Measurements from ENCODE around the gene VTN.

Gene VTN

DNA sequence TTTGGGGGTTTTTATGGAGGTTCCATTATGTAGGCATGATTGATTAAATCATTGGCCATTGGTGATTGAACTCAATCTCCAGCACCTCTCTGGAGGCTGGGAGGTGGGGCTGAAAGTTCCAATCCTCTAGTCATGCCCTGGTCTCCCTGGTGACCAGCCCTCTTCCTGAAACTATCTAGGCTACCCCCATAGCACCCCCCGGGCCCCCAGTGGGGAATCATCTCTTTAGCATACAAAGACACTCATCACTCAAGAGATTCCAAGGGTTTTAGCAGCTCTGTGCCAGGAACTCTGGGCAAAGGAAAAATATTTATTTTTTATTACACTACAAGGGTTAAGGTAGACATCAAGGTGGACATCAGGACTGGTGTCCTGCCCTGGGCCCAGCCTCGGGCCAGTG lies 25.3 kb upstream of the VTN start:
- no peak for DNase-seq

DNA sequence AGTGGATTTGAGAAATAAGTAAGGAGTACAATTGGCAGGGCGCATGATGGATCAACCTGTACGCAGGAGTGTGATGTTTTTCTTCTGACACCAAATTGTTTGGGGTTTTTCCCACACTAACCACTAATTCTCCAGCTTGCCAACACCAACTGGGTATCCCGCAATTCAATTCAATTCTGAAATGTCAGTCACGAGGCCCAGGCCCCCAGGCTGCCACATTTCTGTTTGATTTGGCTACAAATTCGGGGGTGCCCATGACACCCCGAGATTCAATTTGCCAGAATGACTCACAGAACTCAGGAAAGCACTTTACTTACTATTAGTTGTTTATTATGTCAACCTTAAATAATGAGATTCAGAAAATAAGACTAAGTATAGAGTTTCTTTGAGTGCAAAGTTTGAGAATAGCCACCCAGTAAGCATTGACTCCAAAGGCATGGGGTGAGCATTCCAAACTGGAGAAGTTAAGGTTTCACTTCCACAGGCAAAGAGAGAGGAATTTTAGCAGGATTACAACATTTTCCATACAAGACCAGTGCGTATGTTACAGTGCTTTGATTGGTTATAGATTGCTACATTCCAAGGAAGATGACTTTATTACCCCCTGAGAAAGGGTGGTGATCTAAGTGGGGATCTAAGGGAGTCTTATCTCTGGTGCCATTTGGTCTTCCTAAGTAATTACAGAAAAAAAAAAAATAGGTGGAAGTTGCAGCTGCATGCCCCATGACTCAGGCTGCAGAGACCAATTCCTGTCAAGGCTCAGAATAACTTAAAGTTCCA lies 24.4 kb upstream of the VTN start:
- no peak for DNase-seq

GRCh38 chr17:28392491-28392890 lies 22.4 kb upstream of the VTN start:
- DNase-seq = no peak

DNA sequence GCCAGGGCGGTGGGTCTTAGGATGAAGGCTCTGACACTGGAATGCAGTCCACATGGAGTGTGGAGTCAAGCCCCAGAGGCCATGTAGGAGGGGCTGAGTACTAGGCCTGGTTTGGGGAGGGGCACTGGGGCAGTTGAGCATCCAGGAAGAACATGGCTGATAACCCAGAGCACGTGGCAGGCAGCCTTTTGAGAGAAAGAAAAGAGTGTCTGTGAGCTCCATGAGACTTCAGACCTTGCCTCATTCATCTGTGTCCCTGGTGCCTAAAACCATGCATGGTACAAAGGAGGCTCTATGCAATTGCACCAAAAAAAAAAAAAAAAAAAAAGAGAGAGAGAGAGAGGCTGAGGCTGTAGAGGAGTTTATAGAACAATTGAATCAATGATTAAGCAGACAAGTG lies 21.3 kb upstream of the VTN start:
- no peak for DNase-seq

DNA sequence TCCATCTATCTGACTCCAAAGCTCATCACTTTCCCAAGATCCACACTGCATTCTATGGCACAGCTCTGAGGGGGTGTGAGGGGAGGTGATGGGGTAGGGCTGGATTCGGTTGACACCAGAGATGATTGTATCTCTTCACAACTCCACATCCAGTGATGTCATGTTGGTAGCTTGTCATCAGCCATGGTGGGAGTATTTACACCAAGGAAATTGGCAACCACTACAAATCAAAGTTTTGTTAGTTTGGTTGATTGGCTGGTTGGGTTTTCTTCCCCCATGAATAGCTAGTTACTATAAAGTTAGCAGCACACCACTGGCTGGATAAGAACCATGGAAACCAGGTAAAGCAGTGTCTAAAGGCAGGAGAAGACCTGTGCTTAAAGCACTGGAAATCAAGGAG lies 20.9 kb upstream of the VTN start:
- DNase-seq = no peak

DNA sequence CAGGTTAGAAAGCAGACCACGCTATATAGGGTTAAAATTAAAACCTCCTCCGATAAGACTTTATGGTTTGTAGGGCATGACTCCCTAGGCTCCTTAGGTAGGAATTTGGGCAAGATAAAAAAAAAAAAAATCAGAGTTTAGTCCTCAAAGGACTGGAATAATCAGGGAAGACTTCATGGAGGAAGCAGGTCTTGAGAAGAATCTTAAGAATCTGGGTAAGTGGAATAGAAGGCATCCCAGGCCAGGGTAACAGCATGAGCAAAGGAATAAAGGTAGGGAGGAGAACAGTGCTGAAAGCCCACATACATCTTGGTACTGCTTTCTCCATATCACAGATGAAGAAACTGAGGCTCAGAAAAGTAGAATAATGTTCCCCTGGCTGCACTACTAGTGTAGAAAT lies 20.5 kb upstream of the VTN start:
- no peak for DNase-seq

DNA sequence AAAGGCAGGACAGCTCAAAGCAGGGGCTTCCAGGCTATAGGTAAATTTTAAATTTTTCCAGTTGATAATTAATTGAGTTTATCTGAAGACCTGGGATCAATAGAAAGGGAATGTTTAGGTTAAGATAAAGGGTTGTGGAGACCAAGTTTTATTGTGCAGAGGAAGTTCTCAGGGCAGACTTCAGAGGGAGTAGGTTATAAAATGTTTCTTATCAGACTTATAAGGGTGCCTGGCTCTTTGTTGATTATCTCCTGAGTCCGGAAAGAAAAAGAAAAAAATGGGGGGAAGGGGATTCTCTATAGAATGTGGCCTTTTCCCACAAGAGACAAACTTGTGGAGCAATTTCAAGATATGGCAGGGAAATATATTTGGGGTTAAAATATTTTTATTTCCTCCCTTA lies 20.0 kb upstream of the VTN start:
- DNase-seq = no peak

DNA sequence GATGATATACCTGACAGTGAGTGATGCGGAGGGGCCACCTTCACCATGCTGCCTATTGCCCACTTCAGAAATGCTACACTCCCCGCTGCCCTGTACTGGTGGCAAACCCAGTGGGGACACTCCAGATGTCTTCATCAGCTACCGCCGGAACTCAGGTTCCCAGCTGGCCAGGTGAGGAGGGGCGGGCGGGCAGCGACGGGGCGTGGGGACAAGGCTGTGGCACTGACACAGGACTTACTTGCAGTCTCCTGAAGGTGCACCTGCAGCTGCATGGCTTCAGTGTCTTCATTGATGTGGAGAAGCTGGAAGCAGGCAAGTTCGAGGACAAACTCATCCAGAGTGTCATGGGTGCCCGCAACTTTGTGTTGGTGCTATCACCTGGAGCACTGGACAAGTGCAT lies 18.0 kb upstream of the VTN start:
- DNase-seq = no peak

DNA sequence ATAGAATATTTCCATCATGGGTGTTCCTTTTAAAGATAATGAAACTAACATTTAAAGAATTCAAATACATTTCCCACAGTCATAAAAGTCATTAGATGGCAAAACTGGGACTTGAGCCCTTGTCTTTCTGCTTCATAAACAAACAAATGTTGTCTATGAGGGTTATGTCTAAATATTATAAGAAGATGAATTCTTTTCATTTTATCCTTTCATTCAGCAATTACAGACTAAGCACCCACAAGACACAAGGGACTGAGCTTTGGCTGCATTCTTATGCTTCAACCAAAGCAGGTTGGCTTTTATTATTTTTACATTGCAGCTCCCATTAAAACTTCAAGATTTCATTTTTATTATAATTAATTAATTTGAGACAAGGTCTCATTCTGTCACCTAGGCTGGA lies 16.3 kb upstream of the VTN start:
- DNase-seq = no peak

- no peak for DNase-seq
These were observed 15.3 kb upstream of the VTN start for GRCh38 chr17:28385406-28385805.

GRCh38 chr17:28385037-28385400 lies 14.9 kb upstream of the VTN start:
- no peak for DNase-seq

- no peak for DNase-seq
These were observed 14.4 kb upstream of the VTN start for GRCh38 chr17:28384281-28385036.

- DNase-seq = no peak
These were observed 11.2 kb upstream of the VTN start for GRCh38 chr17:28381141-28381825.

DNA sequence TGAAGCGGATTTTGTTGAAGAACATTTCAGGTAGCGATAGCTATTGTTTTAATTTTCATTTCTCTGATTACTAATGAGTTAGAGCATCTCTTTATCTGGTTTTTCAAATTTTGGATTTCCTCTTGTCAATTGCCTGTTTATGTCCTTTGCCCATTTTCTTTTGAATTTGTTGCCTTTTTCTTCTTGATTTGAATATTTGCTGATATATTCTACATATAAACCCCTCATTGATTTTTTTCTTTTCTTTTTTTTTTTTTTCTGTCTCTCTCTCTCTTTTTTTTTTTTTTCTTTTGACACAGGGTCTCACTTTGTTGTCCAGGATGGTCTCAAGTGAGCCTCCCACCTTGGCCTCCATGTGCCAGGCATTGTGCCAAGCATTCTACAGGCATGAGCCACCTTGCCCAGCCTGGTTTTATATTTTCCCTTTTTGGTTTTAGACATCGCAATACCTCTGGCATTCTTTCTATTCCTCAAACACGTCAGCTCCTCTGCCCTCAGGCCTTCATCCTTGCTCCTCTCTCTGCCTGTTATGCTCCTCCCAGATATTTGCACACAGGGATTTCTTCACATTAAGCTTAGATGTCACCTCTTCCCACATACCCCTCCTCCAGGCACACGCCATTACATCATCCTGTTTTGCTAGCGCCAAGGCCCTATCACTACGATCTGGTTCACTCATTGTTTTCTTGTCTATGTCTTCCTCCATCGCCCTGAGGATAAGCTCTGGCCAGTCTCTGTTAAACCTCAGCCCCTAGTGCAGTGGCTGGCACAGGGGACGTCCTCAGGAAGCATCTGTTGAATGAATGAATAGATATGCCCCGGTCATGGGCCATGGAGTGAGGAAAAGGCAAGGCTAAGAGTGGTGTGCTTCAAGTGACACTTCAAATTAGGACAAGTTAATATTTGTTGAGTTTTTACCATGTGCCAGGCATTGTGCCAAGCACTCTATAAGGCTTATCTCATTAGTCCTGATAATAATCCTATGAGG lies 10.0 kb upstream of the VTN start:
- no peak for DNase-seq

DNA sequence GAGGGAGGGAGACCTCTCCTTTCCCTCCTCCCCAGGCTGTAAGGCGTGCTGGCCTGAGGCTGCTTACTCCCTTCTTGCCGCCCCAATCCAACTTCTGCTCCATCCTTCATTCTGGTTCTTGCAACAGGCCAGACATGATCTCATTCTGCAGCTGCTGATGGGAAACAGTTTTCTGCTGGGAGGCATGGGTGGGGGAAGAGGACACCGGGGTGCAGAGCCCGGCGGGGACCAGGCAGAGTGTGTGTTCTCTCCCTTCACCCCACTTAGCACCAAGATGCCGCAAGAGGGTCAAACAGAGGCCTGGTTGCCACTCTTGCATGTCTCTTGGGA lies 2.8 kb upstream of the VTN start:
- no peak for DNase-seq

DNA sequence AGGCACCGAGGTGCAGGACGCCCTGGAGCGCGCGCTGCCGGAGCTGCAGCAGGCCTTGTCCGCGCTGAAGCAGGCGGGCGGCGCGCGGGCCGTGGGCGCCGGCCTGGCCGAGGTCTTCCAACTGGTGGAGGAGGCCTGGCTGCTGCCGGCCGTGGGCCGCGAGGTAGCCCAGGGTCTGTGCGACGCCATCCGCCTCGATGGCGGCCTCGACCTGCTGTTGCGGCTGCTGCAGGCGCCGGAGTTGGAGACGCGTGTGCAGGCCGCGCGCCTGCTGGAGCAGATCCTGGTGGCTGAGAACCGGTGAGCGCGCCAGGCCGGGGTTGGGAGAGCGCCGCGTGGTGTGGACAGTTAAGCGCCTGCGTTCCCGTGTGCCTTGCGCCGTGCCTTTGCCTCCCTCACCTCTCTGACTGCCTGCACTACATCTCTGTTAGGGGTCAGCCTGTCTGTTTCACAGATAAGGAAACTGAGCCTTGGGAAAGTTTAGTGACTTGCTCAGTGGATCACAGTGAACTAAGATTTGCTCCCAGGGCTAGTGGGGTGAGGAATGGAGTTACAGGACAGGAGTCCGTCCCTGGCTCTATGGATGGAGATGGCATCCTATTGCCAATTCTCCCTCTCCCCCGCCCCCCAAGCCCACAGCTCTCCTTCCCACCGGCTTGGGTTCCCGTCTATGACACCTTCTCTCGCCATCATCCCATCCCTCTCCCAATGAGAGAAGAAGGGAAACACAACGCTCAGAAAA lies 2.3 kb upstream of the VTN start:
- DNase-seq = no peak

- DNase-seq = no peak
These were observed 1.4 kb upstream of the VTN start, which contains the start of gene SARM1 for GRCh38 chr17:28371245-28372202. Gene SARM1, plus strand, starts transcription at chr17:28371694. Its CDS starts 339 bp downstream, at chr17:28372033.

- DNase-seq = no peak
These were observed 617 bp upstream of the VTN start for GRCh38 chr17:28370744-28371103.

DNA sequence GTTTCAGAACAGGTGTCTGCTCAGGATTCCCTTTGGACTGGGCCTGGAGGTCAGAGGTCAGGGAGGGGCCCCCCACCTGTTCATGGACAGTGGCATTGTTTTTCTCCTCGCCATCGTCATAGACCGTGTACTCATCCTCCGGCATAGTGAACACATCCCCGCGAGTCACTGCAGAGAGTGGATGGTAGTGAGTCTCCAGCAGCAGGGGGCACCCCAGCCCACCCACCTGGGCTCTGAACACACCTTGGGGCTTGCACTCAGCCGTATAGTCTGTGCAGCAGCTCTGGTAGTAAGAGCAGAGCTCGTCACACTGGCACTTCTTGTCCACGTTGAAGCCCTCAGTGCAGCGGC lies 448 bp downstream of the VTN start:
- no peak for DNase-seq

DNA sequence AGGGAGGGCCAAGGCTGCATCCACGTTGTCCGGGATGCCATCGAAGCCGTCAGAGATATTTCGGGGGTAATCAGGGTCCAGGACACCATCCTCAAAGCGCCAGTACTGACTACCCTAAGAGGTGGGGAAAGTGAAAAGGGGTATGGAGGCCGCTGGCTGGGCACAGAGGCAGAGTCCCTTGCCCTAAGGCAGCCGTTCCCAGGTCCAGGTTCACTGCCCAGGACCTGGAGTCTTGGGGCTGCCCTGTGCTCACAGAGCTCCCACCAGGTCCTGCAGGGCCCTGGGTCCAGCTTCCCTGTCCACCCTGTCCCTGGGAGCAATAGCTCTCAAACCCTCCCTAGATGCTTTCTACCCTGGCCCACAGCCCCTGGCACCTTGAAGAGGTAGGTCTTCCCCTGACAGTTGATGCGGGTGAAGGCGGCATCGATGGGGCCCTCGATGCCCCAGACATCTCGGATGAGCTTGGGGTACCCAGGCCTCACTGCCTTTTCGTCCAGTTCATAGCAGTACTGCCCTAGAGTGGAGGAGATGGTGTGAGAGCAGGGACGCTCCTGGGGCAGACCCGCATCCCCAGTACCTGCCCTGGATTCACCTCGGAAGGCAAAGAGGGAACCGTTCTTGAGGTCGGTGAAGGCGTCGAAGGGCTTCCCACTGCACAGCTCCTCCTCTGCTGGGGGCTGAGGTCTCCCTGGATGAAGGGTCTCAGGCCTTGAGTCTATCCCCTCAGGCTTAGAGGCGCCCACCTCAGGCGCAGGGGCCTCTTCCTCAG lies 1.0 kb downstream of the VTN start:
- no peak for DNase-seq
